GM13976 (cell line): Measurements from ENCODE around the gene ASTN2.

Experiments
- DNase-seq: peaks from one replicate; pipeline ENCODE4 v3.0.0; 2012; ENCODE audit warnings: low spot score
- CTCF ChIP-seq: IDR thresholded peaks from 2 replicates; pipeline ENCODE4 v1.5.1; 2012; ENCODE audit warnings: borderline replicate concordance, mild to moderate bottlenecking; ENCODE audit not compliant: insufficient read depth; ENCODE audit errors: extremely low read depth, missing control alignments, control extremely low read depth
- in situ Hi-C: fragments of 300-500 bp; cut with MboI; formaldehyde crosslinking; loops from one replicate; pipeline ENCODE4 v1.12.0; 2022; ENCODE audit warnings: low sequenced_read_pairs, mixed read lengths, inconsistent platforms; ENCODE audit not compliant: unreplicated experiment

Gene ASTN2

GRCh38 chr9:117211280-117211679 lies 203.6 kb downstream of the ASTN2 start:
- in situ Hi-C loops: no loop called here
- no peak for DNase-seq

GRCh38 chr9:117205806-117206205 lies 209.1 kb downstream of the ASTN2 start:
- no peak for DNase-seq
- TF ChIP-seq CTCF: no peak
- in situ Hi-C loops: no loop called here

More at GRCh38 chr9:117211280-117211679, 203.6 kb downstream of the ASTN2 start:
- no peak for TF ChIP-seq CTCF

- no peak for TF ChIP-seq CTCF
- in situ Hi-C loops: no loop called here
- no peak for DNase-seq
These were observed 209.9 kb downstream of the ASTN2 start for GRCh38 chr9:117204971-117205370.

GRCh38 chr9:117191504-117192261 lies 223.2 kb downstream of the ASTN2 start:
- DNase-seq: no peak
- in situ Hi-C loops: no loop called here
- no peak for TF ChIP-seq CTCF

GRCh38 chr9:117189121-117189520 lies 225.7 kb downstream of the ASTN2 start:
- TF ChIP-seq CTCF: no peak
- no peak for DNase-seq
- in situ Hi-C loops: no loop called here

- DNase-seq: no peak
- in situ Hi-C loops: no loop called here
- no peak for TF ChIP-seq CTCF
These were observed 226.5 kb downstream of the ASTN2 start for GRCh38 chr9:117188394-117188793.

- TF ChIP-seq CTCF: no peak
- no peak for DNase-seq
- in situ Hi-C loops: no loop called here
These were observed 227.4 kb downstream of the ASTN2 start for GRCh38 chr9:117187498-117187897.
